ENCODE data around the gene CTDSPL2. TPM values are rescaled to one million over a fixed set of nuclear protein-coding genes. Genes with fewer than 3 reads are reported as not detected.

The CTDSPL2 gene
- total RNA-seq, 3 donors from 2014 or later (not counting 1 experiment from before 2014, with no cell fraction given): 89.5 to 108 (median 96.5) TPM

- no peak overlapping the region for H3K27ac ChIP-seq (ENCODE audit: low read length)
- H3K36me3 ChIP-seq (ENCODE audit: control insufficient read depth, insufficient read depth, low read length): peaks cover 3% of the 10 kb centered on the region
- Mint-ChIP-seq H3K4me3 (no peak overlapping the region), H3K9me3 (no peaks in the 10 kb centered on the region), H3K36me3 (no peaks in the 10 kb centered on the region), H3K4me1 (peaks cover 14 to 15% of the 10 kb centered on the region in 2 donors), H3K27ac (peak overlapping the region in 1 of 2 donors; percentile 20), H3K27me3 (ENCODE audit: low read depth in 2 of 2) (no peaks in the 10 kb centered on the region)
- TF ChIP-seq, protein P1, sequence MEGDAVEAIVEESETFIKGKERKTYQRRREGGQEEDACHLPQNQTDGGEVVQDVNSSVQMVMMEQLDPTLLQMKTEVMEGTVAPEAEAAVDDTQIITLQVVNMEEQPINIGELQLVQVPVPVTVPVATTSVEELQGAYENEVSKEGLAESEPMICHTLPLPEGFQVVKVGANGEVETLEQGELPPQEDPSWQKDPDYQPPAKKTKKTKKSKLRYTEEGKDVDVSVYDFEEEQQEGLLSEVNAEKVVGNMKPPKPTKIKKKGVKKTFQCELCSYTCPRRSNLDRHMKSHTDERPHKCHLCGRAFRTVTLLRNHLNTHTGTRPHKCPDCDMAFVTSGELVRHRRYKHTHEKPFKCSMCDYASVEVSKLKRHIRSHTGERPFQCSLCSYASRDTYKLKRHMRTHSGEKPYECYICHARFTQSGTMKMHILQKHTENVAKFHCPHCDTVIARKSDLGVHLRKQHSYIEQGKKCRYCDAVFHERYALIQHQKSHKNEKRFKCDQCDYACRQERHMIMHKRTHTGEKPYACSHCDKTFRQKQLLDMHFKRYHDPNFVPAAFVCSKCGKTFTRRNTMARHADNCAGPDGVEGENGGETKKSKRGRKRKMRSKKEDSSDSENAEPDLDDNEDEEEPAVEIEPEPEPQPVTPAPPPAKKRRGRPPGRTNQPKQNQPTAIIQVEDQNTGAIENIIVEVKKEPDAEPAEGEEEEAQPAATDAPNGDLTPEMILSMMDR (IDR thresholded peaks at IDR 0.05): no peak
- H3K9me3 ChIP-seq (ENCODE audit: control insufficient read depth, insufficient read depth, low read length): no peaks in the 10 kb centered on the region
- no peak overlapping the region for H3K4me3 ChIP-seq (ENCODE audit: low read length)
- ATAC-seq: no peak
- H3K27me3 ChIP-seq (ENCODE audit: control insufficient read depth, insufficient read depth, low read length): no peaks in the 10 kb centered on the region
- 100% methylated on average over 2 of the region's 3 CpGs for WGBS (ENCODE audit: insufficient coverage)
- no peaks in the 10 kb centered on the region for H3K4me1 ChIP-seq (ENCODE audit: control insufficient read depth, insufficient read depth, low read length)
- intact Hi-C loops (cut with micrococcal nuclease): no loop called here
- no peak for DNase-seq
Observed at GRCh38 chr15:44394062-44394461, 33.4 kb upstream of the CTDSPL2 start.

DNA sequence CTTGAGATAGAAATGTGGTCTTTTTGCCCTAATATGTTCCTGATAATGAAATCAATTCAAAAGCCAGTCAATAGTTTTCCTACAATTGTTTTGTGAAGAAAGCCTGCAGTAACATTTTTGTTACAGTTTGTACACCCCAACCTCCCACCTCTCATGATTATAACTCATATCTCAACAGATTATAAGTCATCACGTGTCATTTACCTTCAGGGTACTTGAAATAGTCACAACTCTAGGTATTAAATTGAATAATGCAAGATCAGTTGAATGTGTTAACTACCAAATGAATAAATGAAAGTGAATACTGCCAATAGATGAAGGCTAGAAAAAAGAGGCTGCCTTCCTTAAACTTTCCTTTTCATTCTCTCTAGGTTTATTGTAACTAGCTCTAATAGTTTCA is 32.9 kb upstream of the CTDSPL2 start:
- Histone ChIP-seq H3K27ac (ENCODE audit: low read length) (no peak overlapping the region), H3K27me3 (ENCODE audit: control insufficient read depth, insufficient read depth, low read length) (no peaks in the 10 kb centered on the region), H3K36me3 (ENCODE audit: control insufficient read depth, insufficient read depth, low read length) (peaks cover 3% of the 10 kb centered on the region), H3K4me1 (ENCODE audit: control insufficient read depth, insufficient read depth, low read length) (no peaks in the 10 kb centered on the region), H3K9me3 (ENCODE audit: control insufficient read depth, insufficient read depth, low read length) (no peaks in the 10 kb centered on the region), H3K4me3 (ENCODE audit: low read length) (no peak overlapping the region)
- TF ChIP-seq, protein P1 (IDR thresholded peaks at IDR 0.05): no peak
- peak overlapping the region in 1 of 2 donors; percentile 20 for H3K27ac Mint-ChIP-seq
- no peaks in the 10 kb centered on the region for H3K27me3 Mint-ChIP-seq (ENCODE audit: low read depth in 2 of 2)
- no peaks in the 10 kb centered on the region for H3K9me3 Mint-ChIP-seq
- no peak for DNase-seq
- no peaks in the 10 kb centered on the region for H3K36me3 Mint-ChIP-seq
- ATAC-seq: no peak
- WGBS (ENCODE audit: insufficient coverage): no CpG with 5 or more reads among the region's 1 CpG
- H3K4me1 Mint-ChIP-seq: peaks cover 14 to 15% of the 10 kb centered on the region in 2 donors
- intact Hi-C loops (cut with micrococcal nuclease): no loop called here
- H3K4me3 Mint-ChIP-seq: peak overlapping the region; percentile 60

DNA sequence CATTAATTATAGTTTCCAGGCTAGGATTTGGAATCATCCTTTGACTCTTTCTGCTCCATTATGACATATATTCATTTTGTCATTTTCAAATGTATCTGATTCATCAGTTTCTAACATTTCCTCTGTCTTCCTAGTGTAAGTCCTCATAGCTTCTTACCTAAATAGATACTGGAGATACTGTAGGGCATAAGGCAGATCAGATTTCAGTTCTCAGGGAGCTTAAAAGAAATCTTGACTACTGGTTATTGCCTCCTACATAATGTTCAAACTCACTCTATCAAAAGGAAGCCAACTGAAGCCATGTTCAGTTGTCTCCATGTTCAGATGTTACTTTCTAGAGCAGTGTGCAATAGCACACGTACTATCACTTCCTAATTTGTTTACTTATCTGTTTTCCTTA is 29.6 kb upstream of the CTDSPL2 start:
- Mint-ChIP-seq H3K27me3 (ENCODE audit: low read depth in 2 of 2) (no peaks in the 10 kb centered on the region), H3K4me3 (no peak overlapping the region), H3K4me1 (peaks cover 14 to 15% of the 10 kb centered on the region in 2 donors), H3K9me3 (no peaks in the 10 kb centered on the region), H3K36me3 (no peaks in the 10 kb centered on the region), H3K27ac (peak overlapping the region; percentile 29 to 44)
- no CpG with 5 or more reads among the region's 1 CpG for WGBS (ENCODE audit: insufficient coverage)
- no peaks in the 10 kb centered on the region for H3K9me3 ChIP-seq (ENCODE audit: control insufficient read depth, insufficient read depth, low read length)
- intact Hi-C loops (cut with micrococcal nuclease): no loop called here
- H3K4me3 ChIP-seq (ENCODE audit: low read length): no peak overlapping the region
- ATAC-seq (no peak), DNase-seq (no peak)
- TF ChIP-seq, protein P1 (IDR thresholded peaks at IDR 0.05): no peak
- no peaks in the 10 kb centered on the region for H3K4me1 ChIP-seq (ENCODE audit: control insufficient read depth, insufficient read depth, low read length)
- H3K27ac ChIP-seq (ENCODE audit: low read length): no peak overlapping the region
- peaks cover 3% of the 10 kb centered on the region for H3K36me3 ChIP-seq (ENCODE audit: control insufficient read depth, insufficient read depth, low read length)
- H3K27me3 ChIP-seq (ENCODE audit: control insufficient read depth, insufficient read depth, low read length): no peaks in the 10 kb centered on the region

DNA sequence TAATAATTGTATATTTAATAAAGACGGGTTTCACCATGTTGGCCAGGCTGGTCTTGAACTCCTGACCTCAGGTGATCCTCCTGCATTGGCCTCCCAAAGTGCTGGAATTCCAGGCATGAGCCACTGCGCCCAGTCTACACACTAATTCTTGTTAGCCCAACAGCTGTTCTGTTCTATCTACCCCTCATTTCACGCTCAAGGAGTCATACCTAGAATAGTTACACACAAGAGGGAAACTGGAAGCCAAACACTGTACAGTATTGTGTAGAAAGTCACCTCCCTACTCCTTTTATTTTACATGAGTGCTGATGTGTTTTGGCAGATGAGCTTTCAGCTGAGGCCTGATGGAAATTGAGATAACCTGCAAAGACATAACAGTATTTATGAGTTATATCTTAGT is 13.4 kb upstream of the CTDSPL2 start:
- Mint-ChIP-seq H3K36me3 (no peaks in the 10 kb centered on the region), H3K27me3 (ENCODE audit: low read depth in 2 of 2) (no peaks in the 10 kb centered on the region), H3K9me3 (no peaks in the 10 kb centered on the region), H3K4me1 (no peaks in the 10 kb centered on the region), H3K27ac (no peak overlapping the region), H3K4me3 (no peak overlapping the region)
- TF ChIP-seq, protein P1 (IDR thresholded peaks at IDR 0.05): no peak
- Histone ChIP-seq H3K36me3 (ENCODE audit: control insufficient read depth, insufficient read depth, low read length) (no peaks in the 10 kb centered on the region), H3K27ac (ENCODE audit: low read length) (no peak overlapping the region), H3K27me3 (ENCODE audit: control insufficient read depth, insufficient read depth, low read length) (no peaks in the 10 kb centered on the region), H3K4me3 (ENCODE audit: low read length) (no peak overlapping the region), H3K9me3 (ENCODE audit: control insufficient read depth, insufficient read depth, low read length) (no peaks in the 10 kb centered on the region), H3K4me1 (ENCODE audit: control insufficient read depth, insufficient read depth, low read length) (no peaks in the 10 kb centered on the region)
- intact Hi-C loops (cut with micrococcal nuclease): no loop called here
- 100% methylated on average over 2 of the region's 3 CpGs for WGBS (ENCODE audit: insufficient coverage)
- ATAC-seq: no peak
- no peak for DNase-seq

Data from natural killer cell (primary cell).